Activated T-cell treated with anti-CD3 and anti-CD28 coated beads, Interleukin-2, amount 50 U/mL, for 24 hours (primary cell): ENCODE data around the gene COL9A2.

ENCODE experiments used
- DNase-seq: peaks from one replicate; pipeline ENCODE4 v3.0.0-alpha.2; 2020
- H3K27ac Mint-ChIP-seq: 2 replicates; pipeline ENCODE4 v1.8.0; 2020; ENCODE audit warnings: mild to moderate bottlenecking, mixed read lengths
- H3K27me3 Mint-ChIP-seq: 2 replicates; pipeline ENCODE4 v1.8.0; 2020; ENCODE audit warnings: mixed read lengths
- H3K36me3 Mint-ChIP-seq: 2 replicates; pipeline ENCODE4 v1.8.0; 2020; ENCODE audit warnings: low read depth, mixed read lengths
- H3K4me1 Mint-ChIP-seq: 2 replicates; pipeline ENCODE4 v1.8.0; 2020; ENCODE audit warnings: low read depth, mixed read lengths
- H3K4me3 Mint-ChIP-seq: 2 replicates; pipeline ENCODE4 v1.8.0; 2020; ENCODE audit warnings: mild to moderate bottlenecking, moderate library complexity, mixed read lengths
- H3K9me3 Mint-ChIP-seq: 2 replicates; pipeline ENCODE4 v1.8.0; 2020; ENCODE audit warnings: mixed read lengths

The COL9A2 gene

GRCh38 chr1:40313329-40313957 lies 3.6 kb downstream of the COL9A2 start:
- Mint-ChIP-seq H3K9me3 (no peaks in the 10 kb centered on the region), H3K36me3 (no peaks in the 10 kb centered on the region), H3K27me3 (peaks cover 18% of the 10 kb centered on the region), H3K4me1 (peaks cover 40% of the 10 kb centered on the region), H3K27ac (peak overlapping the region; percentile 40), H3K4me3 (no peak overlapping the region)
- no peak for DNase-seq

GRCh38 chr1:40312238-40313205 lies 4.6 kb downstream of the COL9A2 start:
- Mint-ChIP-seq H3K4me3 (no peak overlapping the region), H3K36me3 (no peaks in the 10 kb centered on the region), H3K9me3 (no peaks in the 10 kb centered on the region), H3K4me1 (peaks cover 34% of the 10 kb centered on the region), H3K27ac (peak overlapping the region; percentile 38), H3K27me3 (peaks cover 11% of the 10 kb centered on the region)
- no peak for DNase-seq

GRCh38 chr1:40311692-40312091 lies 5.4 kb downstream of the COL9A2 start:
- Mint-ChIP-seq H3K27ac (no peak overlapping the region), H3K36me3 (no peaks in the 10 kb centered on the region), H3K9me3 (no peaks in the 10 kb centered on the region), H3K4me3 (no peak overlapping the region), H3K4me1 (peaks cover 30% of the 10 kb centered on the region), H3K27me3 (peaks cover 6% of the 10 kb centered on the region)
- no peak for DNase-seq

- Mint-ChIP-seq H3K4me1 (peaks cover 28% of the 10 kb centered on the region), H3K27ac (no peak overlapping the region), H3K4me3 (no peak overlapping the region), H3K36me3 (no peaks in the 10 kb centered on the region), H3K9me3 (no peaks in the 10 kb centered on the region), H3K27me3 (peaks cover 5% of the 10 kb centered on the region)
- DNase-seq, result no peak
Observed at GRCh38 chr1:40310983-40311642, 6.0 kb downstream of the COL9A2 start.

GRCh38 chr1:40310129-40310461 lies 7.0 kb downstream of the COL9A2 start:
- Mint-ChIP-seq H3K27ac (no peak overlapping the region), H3K4me1 (peaks cover 21% of the 10 kb centered on the region), H3K27me3 (no peaks in the 10 kb centered on the region), H3K36me3 (no peaks in the 10 kb centered on the region), H3K9me3 (no peaks in the 10 kb centered on the region), H3K4me3 (no peak overlapping the region)
- DNase-seq, result no peak

- no peaks in the 10 kb centered on the region for H3K36me3 Mint-ChIP-seq
- no peak for DNase-seq
- no peak overlapping the region for H3K4me3 Mint-ChIP-seq
- H3K27ac Mint-ChIP-seq, result no peak overlapping the region
- H3K4me1 Mint-ChIP-seq, result peaks cover 16% of the 10 kb centered on the region
- H3K27me3 Mint-ChIP-seq, result no peaks in the 10 kb centered on the region
- H3K9me3 Mint-ChIP-seq, result no peaks in the 10 kb centered on the region
Observed at GRCh38 chr1:40309374-40310128, 7.5 kb downstream of the COL9A2 start.

GRCh38 chr1:40308036-40308727 lies 8.9 kb downstream of the COL9A2 start:
- DNase-seq, result no peak
- Mint-ChIP-seq H3K27me3 (no peaks in the 10 kb centered on the region), H3K36me3 (no peaks in the 10 kb centered on the region), H3K4me1 (peaks cover 10% of the 10 kb centered on the region), H3K9me3 (no peaks in the 10 kb centered on the region), H3K27ac (no peak overlapping the region), H3K4me3 (no peak overlapping the region)

- no peak for DNase-seq
- no peak overlapping the region for H3K4me3 Mint-ChIP-seq
- no peaks in the 10 kb centered on the region for H3K9me3 Mint-ChIP-seq
- H3K27ac Mint-ChIP-seq, result no peak overlapping the region
- H3K27me3 Mint-ChIP-seq, result no peaks in the 10 kb centered on the region
- H3K36me3 Mint-ChIP-seq, result no peaks in the 10 kb centered on the region
- no peaks in the 10 kb centered on the region for H3K4me1 Mint-ChIP-seq
Observed at GRCh38 chr1:40307186-40307585, 9.9 kb downstream of the COL9A2 start.

GRCh38 chr1:40306296-40306695 lies 10.8 kb downstream of the COL9A2 start:
- Mint-ChIP-seq H3K27ac (no peak overlapping the region), H3K27me3 (no peaks in the 10 kb centered on the region), H3K36me3 (no peaks in the 10 kb centered on the region), H3K9me3 (no peaks in the 10 kb centered on the region), H3K4me1 (no peaks in the 10 kb centered on the region), H3K4me3 (no peak overlapping the region)
- DNase-seq, result no peak

- no peak overlapping the region for H3K4me3 Mint-ChIP-seq
- no peak for DNase-seq
- no peak overlapping the region for H3K27ac Mint-ChIP-seq
- H3K4me1 Mint-ChIP-seq, result no peaks in the 10 kb centered on the region
- H3K9me3 Mint-ChIP-seq, result no peaks in the 10 kb centered on the region
- H3K27me3 Mint-ChIP-seq, result no peaks in the 10 kb centered on the region
- no peaks in the 10 kb centered on the region for H3K36me3 Mint-ChIP-seq
Observed at GRCh38 chr1:40305871-40306270, 11.2 kb downstream of the COL9A2 start.

GRCh38 chr1:40305451-40305850 lies 11.6 kb downstream of the COL9A2 start:
- H3K4me1 Mint-ChIP-seq, result no peaks in the 10 kb centered on the region
- H3K36me3 Mint-ChIP-seq, result no peaks in the 10 kb centered on the region
- H3K4me3 Mint-ChIP-seq, result no peak overlapping the region
- H3K27me3 Mint-ChIP-seq, result no peaks in the 10 kb centered on the region
- no peak for DNase-seq
- H3K9me3 Mint-ChIP-seq, result no peaks in the 10 kb centered on the region
- no peak overlapping the region for H3K27ac Mint-ChIP-seq

GRCh38 chr1:40303790-40304189 lies 13.3 kb downstream of the COL9A2 start:
- Mint-ChIP-seq H3K4me1 (no peaks in the 10 kb centered on the region), H3K4me3 (no peak overlapping the region), H3K27ac (no peak overlapping the region), H3K27me3 (no peaks in the 10 kb centered on the region), H3K9me3 (no peaks in the 10 kb centered on the region), H3K36me3 (no peaks in the 10 kb centered on the region)
- DNase-seq, result no peak

- Mint-ChIP-seq H3K4me3 (no peak overlapping the region), H3K27ac (no peak overlapping the region), H3K4me1 (no peaks in the 10 kb centered on the region), H3K9me3 (no peaks in the 10 kb centered on the region), H3K36me3 (no peaks in the 10 kb centered on the region), H3K27me3 (no peaks in the 10 kb centered on the region)
- DNase-seq, result no peak
Observed at GRCh38 chr1:40303051-40303771, 13.9 kb downstream of the COL9A2 start.
